GM18867 (cell line): Measurements from ENCODE around the gene PFDN2.
"Not testable (repeated sequence)": the region's sequence is repeated elsewhere in the genome, so short reads cannot be mapped to it uniquely, and the experiment has no call there.

Source experiments
- ATAC-seq: cut with Tn5 transposase; IDR thresholded peaks from one replicate; pipeline ENCODE4 v1.9.1; 2021; ENCODE audit warnings: mild to moderate bottlenecking, moderate library complexity; ENCODE audit not compliant: unreplicated experiment

Gene PFDN2

DNA sequence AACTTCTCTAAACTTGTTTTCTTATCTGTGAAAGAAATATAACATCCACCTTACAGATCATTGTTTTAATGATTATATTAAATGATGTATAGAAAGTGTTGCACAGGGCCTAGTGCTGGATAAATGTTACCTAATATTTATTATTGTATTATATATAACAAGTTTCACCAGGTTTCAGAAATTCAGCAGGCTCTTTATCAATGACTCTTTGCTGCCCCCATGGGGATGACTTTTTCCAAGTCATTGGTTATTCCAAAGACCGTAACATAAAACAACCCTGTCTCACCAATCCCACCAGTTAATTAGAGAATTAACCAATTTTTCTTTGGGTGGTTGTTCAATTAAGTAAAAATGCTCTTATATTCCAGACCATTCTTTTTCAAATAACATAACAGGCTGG lies 21.9 kb upstream of the PFDN2 start:
- no peak for ATAC-seq

DNA sequence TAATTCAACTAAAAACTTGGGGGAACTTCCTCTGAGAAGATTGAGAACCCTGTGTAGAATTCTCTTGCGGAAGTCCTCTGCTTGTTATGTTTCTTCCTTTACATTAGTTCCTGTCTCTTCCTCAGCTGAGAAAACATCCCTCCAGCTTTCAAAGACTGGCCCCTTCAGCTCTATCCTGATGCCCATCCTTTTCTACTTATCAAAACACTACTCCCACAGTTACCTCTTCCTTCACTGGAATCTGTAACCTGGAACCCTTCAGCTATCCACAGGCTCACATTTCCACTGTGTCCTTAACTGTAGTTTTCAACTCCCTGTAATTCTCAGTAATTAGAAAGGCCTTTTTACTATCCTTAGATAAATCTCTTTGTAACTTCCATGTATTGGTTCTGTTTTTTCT lies 20.6 kb upstream of the PFDN2 start:
- ATAC-seq: no peak

DNA sequence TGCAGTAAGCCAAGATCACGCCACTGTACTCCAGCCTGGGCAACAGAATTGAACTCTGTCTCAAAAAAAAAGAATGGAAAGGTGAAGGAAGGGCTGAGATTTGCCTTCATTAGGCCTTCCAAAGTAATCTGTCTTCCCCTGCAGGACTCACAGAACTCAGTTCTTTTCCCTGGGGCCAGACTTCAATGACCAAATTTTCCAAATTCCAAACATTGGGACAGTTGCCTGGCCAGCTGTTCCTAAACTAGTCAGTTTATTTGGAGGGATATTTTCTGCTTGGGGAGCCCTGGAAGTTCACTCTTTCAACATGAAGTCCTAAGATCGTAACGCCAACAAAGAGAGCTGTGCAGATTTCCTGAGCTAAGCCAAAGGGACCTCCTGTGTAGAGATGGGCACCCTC lies 20.0 kb upstream of the PFDN2 start:
- no peak for ATAC-seq

DNA sequence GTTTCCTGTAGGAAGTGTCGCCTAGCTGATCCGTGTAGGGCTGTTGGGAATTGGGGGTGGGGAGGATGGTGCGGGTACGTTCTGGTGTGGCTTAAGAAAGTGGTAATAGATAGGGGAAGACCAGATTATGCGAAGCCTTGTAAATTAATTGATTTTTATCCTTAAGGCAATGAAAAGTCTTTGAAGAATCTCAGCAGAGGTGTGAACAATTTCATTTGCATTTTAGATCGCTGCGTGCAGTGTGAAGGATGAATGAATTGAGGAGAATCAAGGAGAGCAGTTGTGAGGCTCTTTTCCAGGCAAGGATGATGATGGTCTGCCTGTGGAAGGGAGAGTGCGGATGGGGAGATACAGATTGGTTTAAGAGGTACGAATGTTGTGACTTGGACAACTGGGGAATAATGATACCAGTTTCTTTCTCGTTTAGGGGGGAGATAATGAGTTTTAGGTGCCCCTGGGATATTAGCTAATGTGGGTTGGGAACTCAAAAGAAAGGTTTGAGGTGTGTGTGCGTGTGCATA lies 15.4 kb upstream of the PFDN2 start:
- ATAC-seq: no peak

DNA sequence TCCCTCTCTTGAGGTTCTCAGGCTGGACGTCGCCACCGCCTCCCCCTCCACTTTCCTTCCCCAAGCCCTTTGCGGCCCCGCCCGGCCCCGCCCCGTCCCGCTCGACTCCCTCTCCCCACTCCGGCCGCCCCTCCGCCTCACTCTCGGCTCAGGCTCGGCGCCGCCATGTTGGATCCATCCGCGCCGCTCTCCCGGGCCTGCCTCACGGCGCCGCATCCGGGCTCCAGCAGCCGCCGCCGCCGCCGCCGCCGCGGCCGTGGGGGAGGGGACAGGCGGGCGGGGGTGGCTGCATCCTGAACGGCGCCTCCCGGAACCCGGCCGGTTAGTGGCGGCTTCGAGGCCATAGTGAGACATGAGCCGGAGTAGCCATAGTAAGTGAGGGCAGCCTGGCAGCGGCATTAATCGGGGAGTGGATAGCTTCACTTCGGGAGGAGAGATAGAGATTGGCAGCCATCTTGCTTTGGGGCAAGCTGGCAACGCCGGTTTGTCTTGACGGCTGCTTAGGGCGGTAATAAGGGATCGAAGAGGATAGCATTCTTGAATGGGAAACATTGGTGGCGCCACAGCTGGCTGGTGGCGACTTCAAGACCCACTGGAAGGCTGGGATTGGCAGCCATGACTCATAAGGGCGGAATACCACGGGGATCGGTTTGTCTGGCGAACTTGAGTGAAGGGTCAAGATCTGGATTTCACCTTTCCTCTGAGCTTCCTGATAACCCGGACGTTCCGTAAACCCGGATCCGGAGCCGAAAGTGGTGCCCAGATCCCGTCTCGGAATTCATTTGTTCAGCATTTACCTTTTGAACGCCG lies 14.8 kb upstream of the PFDN2 start, which contains the start of gene DEDD:
Gene DEDD (minus strand): TSS at position 258 of the 810 bp plus-strand sequence. CDS start 8,205 bp downstream, outside the sequence.
- peak; percentile 93 for ATAC-seq

DNA sequence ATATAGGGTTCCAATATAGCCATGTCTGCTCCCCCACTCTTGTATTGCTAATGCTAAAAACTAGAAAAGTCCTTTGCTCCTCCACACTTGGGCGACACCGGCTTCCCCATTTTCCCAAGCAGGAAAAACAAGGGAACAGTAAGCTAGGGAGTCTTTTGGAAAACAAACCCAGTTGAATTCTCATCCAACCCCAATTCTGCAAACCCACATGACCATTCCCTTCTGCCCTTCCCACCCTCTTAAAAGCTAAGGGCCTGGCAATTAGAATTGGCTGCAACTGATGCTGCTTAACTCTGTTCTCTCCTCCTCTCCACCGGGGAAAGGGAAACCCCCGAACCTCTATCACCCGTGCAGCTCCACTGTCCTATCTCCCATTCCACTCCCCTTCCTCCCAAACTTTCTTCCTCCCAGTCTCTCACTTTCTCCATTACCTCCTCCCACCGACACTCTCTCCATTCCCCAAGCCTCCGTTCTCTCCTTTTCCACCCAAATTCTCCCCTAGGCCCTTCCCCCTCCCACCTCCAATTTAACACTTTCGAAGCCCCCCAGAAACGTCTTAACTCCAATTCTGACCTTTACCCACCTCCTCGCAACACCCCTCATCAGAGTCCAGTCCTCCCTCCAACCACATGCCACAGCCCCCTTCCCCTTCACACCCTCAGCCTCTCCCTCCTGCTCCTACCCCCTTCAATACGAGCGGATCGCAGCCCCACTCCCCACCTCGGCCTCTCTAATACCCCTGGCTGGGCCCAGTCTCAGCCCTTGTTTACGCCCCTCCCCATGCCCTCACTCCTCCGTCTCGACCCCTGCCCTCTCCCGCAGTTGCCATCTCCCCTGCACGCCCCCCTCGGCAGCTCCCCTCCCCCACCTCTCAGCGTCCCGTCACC lies 13.9 kb upstream of the PFDN2 start:
- ATAC-seq: no peak

DNA sequence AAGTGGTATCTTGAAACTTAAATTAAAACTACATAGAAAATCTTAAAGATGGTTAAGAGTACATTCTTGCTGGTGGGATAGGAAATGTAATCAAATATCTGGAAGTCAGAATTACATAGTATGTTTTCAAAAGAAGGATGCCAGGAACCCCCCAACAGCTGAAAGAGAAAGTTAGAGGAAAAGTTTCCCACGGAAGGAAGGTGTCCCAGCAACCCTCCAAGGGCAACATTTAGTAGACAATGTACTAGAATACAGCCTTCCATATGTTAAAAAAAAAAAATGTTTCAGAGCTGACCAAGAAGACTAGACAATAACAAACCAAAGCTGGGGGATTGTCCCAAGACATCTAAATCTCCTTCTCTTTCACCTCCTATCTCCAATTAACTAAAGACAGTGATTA lies 12.4 kb upstream of the PFDN2 start:
- ATAC-seq: no peak

DNA sequence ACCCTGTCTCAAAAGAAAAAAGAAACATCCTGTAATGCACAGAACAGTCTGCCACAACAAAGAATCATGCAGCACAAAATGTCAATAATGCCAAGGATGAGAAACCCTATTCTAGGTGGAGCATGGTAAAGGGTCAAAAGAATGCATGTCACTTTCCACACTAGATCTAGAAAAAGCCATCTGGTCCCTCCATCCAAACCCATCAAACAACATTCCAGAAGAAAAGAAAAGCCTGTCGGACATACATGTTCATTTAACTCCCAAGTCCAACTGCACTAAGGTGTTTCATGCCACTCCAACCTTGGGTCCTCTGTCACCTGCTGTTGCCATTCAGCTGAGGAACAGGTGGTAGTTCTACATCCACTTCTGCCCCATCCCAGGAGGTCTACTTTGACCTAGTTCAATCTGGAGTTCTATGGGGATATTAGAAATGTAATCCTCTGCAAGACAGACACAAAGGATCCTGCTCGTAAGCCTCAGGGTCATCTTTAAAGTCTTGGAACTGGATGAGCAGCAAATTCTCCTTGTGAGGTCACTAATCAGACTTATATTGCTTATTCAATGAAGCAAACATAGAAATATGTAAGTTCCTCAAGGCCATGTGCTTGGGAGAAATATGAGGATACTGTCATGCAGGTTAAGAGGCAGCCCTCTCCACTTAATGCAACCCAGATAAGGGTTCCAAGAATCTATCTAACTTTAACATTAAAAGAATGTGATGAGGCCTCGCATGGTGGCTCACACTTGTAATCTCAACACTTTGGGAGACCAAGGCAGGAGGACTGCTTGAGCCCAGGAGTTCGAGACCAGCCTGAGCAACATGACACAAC lies 11.0 kb upstream of the PFDN2 start:
- ATAC-seq: no peak

DNA sequence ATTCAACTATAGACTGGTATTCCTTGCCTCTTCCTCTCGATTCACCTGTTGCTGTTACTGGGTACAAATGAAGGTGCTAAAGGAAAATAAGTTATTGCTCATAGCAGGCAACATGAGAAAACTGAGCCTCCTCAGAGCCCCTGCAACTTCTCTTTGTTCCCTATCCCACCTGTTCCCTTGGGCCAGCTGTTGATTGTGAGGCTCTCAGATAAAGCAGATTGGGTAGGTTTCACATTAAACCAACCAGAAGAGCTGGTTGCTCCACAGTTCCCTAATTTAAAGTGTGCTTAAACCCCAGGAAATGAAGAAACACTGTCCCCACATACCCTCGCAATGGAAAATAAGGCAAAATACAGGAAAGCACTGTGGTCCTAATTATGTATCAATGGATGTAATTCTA lies 9.8 kb upstream of the PFDN2 start:
- no peak for ATAC-seq

DNA sequence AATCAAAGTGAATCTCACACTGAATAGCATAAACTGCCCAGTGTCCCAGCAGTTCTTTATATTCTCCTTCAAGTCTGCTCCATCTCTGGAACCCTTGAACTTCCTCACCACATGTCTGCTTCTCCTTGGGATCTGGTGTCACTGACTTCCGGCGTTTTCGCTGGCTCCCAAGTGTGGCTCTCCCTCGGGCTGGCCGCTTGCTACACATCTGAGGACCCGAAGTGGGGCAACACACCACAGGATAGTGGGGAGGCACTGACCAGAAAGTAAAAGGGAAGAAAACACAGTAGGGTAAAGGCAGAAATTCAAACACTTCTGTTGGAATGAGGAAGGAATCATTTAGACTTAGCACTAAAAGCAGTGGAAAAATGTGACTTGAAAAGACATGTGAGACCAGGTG lies 5.1 kb upstream of the PFDN2 start:
- no peak for ATAC-seq

DNA sequence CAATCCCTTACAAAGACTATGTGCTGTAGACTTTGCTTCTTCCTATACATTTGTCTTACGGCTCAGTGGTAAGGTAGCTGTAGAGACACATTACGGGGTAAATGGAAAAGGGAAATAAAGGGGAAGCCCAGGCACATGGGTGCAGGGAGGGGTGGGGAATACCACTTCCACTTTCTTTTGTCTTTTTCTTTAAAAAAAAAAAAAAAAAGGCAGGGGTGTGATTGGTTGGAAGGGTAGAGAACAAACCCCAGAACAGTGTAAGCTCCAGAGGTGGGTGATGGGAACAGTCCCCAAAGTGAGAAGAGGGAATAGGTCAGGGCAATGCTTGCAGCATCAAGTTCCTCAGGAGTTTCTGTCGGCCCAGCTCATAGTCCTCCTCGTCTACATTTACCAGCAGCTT lies 4.0 kb upstream of the PFDN2 start:
- no peak for ATAC-seq

DNA sequence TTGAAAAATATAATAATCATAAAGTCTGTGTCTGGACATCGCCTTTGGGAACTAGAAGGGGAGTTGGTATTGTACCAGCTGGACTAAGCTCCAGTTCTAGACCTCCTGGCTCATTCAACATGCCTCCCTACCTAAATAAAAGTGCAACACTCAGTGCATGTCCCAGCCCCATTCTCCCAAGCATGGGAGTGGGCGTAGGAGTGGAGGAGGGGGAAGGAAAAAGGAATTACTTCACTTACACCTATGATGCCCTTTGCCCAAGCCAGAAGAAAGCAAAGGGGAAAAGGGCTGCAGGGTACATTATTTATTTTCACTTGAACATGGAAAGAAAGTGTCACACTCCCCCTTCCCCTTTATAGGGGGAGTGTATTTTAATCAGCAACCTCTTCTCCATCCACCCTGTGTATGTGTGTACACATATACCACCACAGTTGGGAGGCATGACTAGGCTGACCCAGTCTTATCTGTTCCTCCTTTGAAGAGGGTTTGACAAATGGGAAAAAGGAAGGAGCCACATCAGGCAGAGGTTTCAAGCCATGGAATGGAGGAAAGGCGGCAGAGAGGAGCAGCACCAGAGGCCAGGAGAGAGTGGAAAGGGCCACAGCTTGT lies 3.3 kb upstream of the PFDN2 start:
- no peak for ATAC-seq

DNA sequence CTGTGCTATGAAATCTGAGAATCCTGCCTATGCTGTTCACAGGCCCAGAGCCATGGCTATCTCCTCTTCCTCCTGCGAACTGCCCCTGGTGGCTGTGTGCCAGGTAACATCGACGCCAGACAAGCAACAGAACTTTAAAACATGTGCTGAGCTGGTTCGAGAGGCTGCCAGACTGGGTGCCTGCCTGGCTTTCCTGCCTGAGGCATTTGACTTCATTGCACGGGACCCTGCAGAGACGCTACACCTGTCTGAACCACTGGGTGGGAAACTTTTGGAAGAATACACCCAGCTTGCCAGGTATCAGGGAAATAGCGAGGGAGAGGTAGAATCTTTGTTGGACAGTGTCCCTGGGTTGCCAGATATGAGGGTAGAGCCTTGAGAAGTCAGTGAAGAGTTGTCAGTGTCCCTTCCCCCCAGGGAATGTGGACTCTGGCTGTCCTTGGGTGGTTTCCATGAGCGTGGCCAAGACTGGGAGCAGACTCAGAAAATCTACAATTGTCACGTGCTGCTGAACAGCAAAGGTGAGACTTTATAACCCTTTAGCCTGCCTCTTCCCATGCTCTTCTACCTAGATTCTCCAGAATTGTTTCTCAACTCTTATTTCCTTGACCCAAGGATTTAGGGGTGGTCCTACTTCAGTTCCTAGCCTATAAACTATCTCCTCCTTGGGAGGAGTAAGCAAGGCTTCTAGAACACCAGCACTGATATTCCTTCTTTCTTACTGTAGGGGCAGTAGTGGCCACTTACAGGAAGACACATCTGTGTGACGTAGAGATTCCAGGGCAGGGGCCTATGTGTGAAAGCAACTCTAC lies 1.5 kb upstream of the PFDN2 start:
- ATAC-seq: peak; percentile 58

DNA sequence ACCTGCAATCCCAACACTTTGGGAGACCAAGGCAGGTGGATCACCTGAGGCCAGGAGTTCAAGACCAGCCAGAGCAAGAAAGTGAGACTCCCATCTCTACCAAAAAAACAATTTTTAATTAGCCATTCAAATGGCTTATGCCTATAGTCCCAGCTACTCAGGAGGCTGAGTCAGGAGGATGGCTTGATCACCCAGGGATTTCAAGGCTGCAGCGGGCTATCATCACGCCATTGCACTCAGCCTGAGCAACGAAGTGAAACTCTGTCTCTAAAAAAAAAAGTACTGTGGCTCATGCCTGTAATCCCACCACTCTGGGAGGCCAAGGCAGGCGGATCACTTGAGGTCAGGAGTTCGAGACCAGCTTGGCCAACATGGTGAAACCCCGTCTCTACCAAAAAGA lies 1.9 kb downstream of the PFDN2 start:
- ATAC-seq: not testable (repeated sequence)

DNA sequence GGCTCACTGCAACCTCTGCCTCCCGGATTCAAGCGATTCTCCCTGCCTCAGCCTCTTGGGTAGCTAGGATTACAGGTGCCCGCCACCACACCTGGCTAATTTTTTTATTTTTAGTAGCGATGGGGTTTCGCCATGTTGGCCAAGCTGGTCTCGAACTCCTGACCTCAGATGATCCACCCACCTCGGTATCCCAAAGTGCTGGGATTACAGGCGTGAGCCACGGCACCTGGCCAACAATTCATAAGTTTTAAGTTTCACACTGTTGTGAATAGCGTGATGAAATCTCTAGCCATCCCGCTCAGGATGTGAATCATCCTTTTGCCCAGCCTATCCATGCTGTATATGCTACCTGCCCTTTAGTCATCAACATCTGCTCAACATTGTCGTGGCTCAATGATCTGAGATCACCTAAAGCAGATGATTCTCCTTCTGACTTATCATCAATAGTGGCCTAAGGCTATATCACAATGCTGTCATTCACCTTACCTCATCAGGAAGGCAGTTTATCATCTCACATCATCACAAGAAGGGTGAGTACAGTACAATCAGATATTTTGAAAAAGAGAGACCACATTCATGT lies 2.6 kb downstream of the PFDN2 start:
- no peak for ATAC-seq

DNA sequence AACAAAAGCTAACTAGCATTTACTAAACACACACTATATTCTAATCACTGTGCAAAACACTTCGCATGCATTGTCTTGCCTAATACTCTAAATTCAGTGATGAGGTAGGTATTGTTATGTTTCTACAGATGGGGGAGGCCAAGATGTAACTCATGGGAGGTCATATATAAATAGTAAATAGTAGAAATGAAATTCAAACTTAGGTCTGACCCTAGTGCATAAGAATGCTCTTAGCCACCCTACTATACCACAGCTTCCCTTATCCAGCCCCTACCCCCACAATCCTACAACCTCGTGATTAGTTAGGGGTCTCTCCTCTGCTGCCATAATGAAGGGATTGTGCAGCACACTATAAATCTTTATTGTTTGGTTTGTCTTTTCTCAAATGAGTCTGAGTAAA lies 3.3 kb downstream of the PFDN2 start:
- no peak for ATAC-seq

DNA sequence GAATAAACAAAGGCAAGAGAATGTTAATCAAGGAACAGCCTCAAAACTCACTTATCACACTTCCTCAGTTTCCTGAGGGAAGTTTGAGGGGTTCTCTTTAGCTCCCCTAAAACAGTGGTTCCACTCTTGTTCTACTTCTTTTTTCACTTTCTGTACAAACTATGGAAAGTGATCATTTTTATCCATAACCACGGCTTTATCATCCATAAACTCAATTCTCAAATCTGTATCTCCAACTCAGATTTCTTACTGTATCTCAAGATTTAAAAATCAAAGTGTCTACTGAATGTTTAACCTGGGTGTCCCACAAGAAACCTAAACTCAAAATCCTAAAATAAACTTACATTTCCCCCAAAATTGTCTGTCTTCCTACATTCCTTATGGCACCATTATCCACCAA lies 3.9 kb downstream of the PFDN2 start:
- no peak for ATAC-seq

DNA sequence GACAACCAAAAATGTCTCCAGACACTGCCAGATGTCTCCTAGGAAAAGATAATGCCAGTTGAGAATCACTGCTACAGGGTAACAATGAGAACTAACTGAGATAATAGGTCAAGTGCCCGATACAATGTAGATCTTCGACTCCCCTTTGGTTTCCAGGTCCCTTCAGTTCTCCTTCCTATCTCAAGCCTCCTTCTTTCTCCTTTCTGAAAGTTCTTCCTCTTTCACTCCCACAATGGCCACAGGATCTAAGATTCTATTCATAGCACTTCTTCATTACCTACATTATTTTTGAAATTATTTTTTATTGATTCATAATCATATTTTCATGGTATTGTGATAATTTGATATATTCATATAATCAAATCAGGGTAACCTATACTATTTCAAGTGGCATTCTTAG lies 6.3 kb downstream of the PFDN2 start:
- no peak for ATAC-seq

DNA sequence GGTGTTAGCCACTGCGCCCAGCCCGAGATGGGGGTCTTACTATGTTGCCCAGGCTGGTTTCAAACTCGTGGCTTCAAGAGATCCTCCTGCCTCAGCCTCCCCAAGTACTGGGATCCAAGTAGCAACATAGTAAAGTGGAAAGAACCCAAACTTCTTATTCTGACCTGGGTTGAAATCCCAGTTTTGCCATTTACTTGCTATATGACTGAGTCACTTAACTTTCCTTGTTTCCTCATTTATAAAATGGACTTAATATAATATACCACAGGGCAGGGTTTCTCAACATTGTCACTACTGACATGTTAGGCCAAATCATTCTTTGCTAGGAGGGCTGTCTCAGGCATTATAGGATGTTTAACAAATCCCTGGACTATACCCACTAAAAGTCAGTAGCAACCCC lies 6.7 kb downstream of the PFDN2 start:
- no peak for ATAC-seq
